RWPE1 (cell line): Measurements from ENCODE around the gene GADD45GIP1.

Source experiments
- CTCF ChIA-PET: fragments of 350-600 bp; sonication (Branson Sonifier 250); formaldehyde crosslinking; extraction: SDS; loops from one replicate; lab custom pipeline; 2021; lab: Yijun Ruan, JAX
- POLR2A ChIA-PET: fragments of 400-600 bp; formaldehyde crosslinking; extraction: SDS; loops from one replicate; lab custom pipeline; 2020; ENCODE audit warnings: antibody characterized with exemption; ENCODE audit not compliant: low non-redundant PET; lab: Yijun Ruan, JAX
- DNase-seq: peaks from one replicate; pipeline ENCODE4 v3.0.0; 2012; ENCODE audit warnings: low spot score
- H3K27ac ChIP-seq: fragments of 450-650 bp; 2 replicates; pipeline ENCODE4 v1.5.1; 2017
- TF ChIP-seq, protein P1 (sequence below): fragments of 450-650 bp; conservative IDR thresholded peaks from 2 replicates; pipeline ENCODE4 v1.5.1; 2017; ENCODE audit warnings: low read depth, mild to moderate bottlenecking

GADD45GIP1 gene

DNA sequence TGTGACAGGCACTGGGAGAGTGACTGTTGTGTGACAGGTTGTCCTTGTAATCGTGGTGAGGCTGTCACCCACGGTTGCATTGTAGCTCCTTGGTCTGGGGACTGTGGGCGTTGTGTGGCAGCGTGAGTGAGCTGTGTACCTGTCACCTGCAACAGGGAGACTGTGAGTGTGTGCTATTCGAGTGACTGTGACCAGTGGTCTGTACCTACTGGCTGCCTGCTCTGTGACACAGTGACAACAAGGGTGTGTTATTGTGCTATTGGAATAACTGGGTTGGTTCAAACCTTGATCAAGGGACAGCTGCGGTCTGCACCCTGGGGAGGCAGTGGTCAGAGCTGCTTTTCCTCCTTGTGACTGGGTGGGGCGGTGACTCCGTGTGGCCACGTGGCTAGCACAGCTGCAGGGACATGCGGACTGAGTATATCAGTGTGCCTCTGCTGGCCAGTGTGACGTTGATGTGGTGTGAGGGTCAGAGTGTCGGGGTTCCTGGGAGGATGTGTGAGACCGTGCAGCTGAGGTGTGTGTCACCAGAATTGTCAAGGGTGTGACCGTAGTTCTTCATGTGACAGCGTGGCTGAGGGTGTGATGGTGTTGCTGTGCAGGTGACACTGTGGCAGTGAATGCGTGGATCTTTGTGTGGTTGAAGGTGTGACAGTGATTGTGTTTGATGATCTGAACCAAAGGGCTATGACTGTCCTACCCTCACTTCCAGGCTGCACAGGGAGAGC is 28.2 kb upstream of the GADD45GIP1 start:
- ChIA-PET CTCF (interaction anchor here (0.7 to 2.4 kb wide), 3 partner anchors 73 to 109 kb away, joined by 3 to 9 read pairs (median 6); no protein-coding TSS in a partner anchor), POLR2A (no interaction called here)
- peak overlapping the region; percentile 30 for H3K27ac ChIP-seq
- TF ChIP-seq, protein P1, sequence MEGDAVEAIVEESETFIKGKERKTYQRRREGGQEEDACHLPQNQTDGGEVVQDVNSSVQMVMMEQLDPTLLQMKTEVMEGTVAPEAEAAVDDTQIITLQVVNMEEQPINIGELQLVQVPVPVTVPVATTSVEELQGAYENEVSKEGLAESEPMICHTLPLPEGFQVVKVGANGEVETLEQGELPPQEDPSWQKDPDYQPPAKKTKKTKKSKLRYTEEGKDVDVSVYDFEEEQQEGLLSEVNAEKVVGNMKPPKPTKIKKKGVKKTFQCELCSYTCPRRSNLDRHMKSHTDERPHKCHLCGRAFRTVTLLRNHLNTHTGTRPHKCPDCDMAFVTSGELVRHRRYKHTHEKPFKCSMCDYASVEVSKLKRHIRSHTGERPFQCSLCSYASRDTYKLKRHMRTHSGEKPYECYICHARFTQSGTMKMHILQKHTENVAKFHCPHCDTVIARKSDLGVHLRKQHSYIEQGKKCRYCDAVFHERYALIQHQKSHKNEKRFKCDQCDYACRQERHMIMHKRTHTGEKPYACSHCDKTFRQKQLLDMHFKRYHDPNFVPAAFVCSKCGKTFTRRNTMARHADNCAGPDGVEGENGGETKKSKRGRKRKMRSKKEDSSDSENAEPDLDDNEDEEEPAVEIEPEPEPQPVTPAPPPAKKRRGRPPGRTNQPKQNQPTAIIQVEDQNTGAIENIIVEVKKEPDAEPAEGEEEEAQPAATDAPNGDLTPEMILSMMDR = no peak
- no peak for DNase-seq

DNA sequence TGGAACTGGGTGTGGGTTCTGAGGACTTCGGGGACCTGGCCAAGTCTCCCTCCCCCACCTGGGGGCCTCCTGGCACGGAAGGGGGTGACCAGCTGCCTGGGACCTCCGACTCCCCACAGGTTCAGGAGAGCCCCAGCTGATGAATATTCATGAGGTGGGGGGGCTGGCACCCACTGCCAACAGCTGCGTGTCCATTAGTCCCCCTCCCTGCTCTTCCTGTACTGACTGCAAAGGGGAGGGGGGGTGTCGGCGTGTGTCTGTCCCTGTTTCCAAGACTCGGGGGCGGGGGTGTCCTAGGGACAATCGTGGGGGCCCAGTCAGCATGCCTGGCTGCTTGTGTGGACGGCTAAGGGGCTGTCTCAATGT is 27.6 kb upstream of the GADD45GIP1 start:
- H3K27ac ChIP-seq = peak overlapping the region; percentile 30
- POLR2A ChIA-PET = no interaction called here

DNA sequence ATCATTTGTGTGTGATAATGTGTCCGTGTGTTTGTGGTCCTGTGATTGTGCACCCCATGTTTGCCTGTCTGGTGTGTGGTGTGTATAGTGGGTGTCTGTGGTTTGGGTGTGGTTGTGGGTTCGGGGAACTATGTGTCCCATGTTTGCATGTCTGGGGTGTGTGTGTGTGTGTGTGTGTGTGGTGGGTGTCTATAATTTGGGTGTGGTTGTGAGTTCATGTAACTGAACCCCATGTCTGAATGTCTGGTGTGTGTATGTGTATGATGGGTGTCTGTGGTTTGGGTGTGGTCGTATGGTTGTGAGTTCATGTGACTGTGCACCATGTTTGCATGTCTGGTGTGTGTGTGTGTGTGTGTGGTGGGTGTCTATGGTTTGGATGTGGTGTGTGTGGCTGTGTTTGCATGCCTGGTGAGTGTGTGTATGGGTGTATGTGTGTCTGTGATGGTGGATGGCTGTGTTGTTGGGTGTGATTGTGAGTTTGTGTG is 27.2 kb upstream of the GADD45GIP1 start:
- ChIA-PET POLR2A (no interaction called here), CTCF (interaction anchor here (0.6 to 2.5 kb wide), 9 partner anchors 48 to 1412 kb away, joined by 3 to 22 read pairs (median 4); no protein-coding TSS in a partner anchor)
- no peak for DNase-seq
- TF ChIP-seq, protein P1 = no peak
- H3K27ac ChIP-seq = peak overlapping the region; percentile 30

More for the DNA sequence above, 27.6 kb upstream of the GADD45GIP1 start:
- TF ChIP-seq, protein P1 = no peak
- CTCF ChIA-PET = interaction anchor here (0.7 to 2.4 kb wide), 3 partner anchors 47 to 1413 kb away, joined by 3 to 6 read pairs (median 5); no protein-coding TSS in a partner anchor
- no peak for DNase-seq

DNA sequence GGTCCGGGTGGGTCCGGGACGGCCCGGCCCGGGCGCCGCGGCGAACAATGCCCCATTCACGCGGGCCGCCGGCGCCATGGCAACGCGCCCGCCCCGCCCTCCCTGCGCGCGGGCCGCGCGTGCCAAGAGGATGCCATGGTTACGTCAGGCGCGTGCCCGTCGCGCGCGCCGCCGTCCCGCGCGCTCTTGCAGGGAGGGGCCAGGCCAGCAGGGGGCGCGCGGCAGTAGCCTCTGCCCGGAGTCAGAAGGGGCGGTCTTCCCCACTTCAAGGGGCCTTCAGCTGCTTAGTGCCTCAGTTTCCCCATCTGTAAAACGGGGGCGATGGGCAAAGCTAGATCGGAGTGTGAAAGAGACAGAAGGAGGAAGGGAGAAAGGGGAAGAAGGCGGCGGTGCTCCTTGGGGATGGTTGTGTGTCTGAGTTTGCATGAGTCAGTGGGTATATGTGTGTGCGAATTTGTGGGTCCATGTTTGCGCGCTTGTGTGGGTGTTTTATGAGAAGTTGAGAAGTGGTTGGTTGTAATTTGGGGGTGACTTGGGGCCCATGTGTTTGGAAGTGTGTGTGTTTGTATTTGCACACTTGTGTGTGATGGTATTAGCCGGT is 26.6 kb upstream of the GADD45GIP1 start:
- peak overlapping the region; percentile 30 for H3K27ac ChIP-seq
- DNase-seq = peak; percentile 81
- TF ChIP-seq, protein P1 = peak; percentile 96
- ChIA-PET POLR2A (no interaction called here), CTCF (interaction anchor here (0.6 to 2.5 kb wide), 7 partner anchors 48 to 118 kb away, joined by 3 to 22 read pairs (median 4); no protein-coding TSS in a partner anchor)

DNA sequence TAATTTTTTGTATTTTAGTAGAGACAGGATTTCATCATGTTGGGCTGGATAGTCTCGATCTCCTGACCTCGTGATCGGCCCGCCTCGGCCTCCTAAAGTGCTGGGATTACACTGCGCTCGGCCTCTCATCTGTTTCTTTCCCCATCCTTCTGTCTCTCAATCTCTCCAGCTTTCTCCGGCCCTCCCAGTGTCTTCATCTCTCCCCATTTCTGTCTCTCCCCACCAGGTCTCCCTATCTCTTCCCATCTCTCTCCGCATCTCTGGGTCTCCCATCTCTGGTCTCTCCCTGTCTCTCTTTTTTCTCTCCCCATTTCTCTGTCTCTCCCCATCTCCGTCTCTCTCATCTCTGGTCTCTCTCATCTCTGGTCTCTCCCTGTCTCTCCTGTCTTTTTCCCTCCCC is 26.1 kb upstream of the GADD45GIP1 start:
- ChIA-PET CTCF (interaction anchor here (0.7 to 2.5 kb wide), 6 partner anchors 50 to 118 kb away, joined by 3 to 22 read pairs (median 4); no protein-coding TSS in a partner anchor), POLR2A (no interaction called here)
- H3K27ac ChIP-seq = peak overlapping the region; percentile 30
- no peak for DNase-seq
- TF ChIP-seq, protein P1 = no peak

DNA sequence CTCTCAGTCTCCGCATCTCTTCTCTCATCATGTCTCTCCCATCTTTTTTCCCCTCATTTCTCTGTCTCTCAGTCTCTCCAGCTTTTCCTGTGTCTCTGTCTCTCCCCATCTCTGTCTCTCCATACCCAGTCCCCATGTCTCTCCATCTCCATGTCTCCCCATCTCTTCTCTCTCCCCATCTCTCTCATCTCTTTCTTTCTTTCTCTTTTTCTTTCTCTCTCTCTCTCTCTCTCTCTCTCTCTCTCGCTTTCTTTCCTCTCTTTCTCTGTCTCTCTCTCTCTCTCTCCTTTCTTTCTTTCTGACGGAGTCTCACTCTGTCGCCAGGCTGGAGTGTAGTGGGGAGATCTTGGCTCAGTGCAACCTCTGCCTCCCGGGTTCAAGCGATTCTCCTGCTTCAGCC is 25.6 kb upstream of the GADD45GIP1 start:
- ChIA-PET CTCF (interaction anchor here (0.7 to 2.5 kb wide), 3 partner anchors 51 to 112 kb away, joined by 3 to 22 read pairs (median 3); no protein-coding TSS in a partner anchor), POLR2A (no interaction called here)
- no peak for DNase-seq
- no peak overlapping the region for H3K27ac ChIP-seq
- TF ChIP-seq, protein P1 = no peak
